MM.1S (cell line): Measurements from ENCODE around the gene SPOCK1.

Source experiments
- DNase-seq: peaks from one replicate; pipeline ENCODE4 v3.0.0-alpha.2; 2015
- H2AFZ ChIP-seq: fragments of 300-600 bp; sonication (generic); 2 replicates; pipeline ENCODE4 v1.6.0; 2016; ENCODE audit warnings: antibody characterized with exemption, low read length
- H3F3A ChIP-seq: fragments of 300-600 bp; sonication (generic); 2 replicates; pipeline ENCODE4 v1.6.1; 2016; ENCODE audit warnings: mild to moderate bottlenecking, antibody characterized with exemption, low read length, moderate library complexity, mixed read lengths; ENCODE audit not compliant: insufficient read depth
- H3K27ac ChIP-seq: fragments of 300-600 bp; sonication (generic); 2 replicates; pipeline ENCODE4 v1.5.1; 2016; ENCODE audit warnings: mild to moderate bottlenecking, low read length
- H3K27me3 ChIP-seq: fragments of 300-600 bp; sonication (generic); replicated peaks from 2 replicates; pipeline ENCODE4 v1.6.0; 2016; ENCODE audit warnings: low read length; ENCODE audit not compliant: insufficient read depth
- H3K36me3 ChIP-seq: fragments of 300-600 bp; sonication (generic); replicated peaks from 2 replicates; pipeline ENCODE4 v1.6.1; 2016; ENCODE audit warnings: mild to moderate bottlenecking, low read length, mixed read lengths; ENCODE audit not compliant: insufficient read depth
- H3K4me1 ChIP-seq: fragments of 300-600 bp; sonication (generic); 2 replicates; pipeline ENCODE4 v1.6.1; 2016; ENCODE audit warnings: low read length, mixed read lengths
- H3K4me2 ChIP-seq: fragments of 300-600 bp; sonication (generic); 2 replicates; pipeline ENCODE4 v1.6.0; 2016; ENCODE audit warnings: low read depth, low read length
- H3K4me3 ChIP-seq: fragments of 300-600 bp; sonication (generic); 2 replicates; pipeline ENCODE4 v1.5.1; 2016; ENCODE audit warnings: low read length, mixed read lengths
- H3K79me2 ChIP-seq: fragments of 300-600 bp; sonication (generic); 2 replicates; pipeline ENCODE4 v1.6.1; 2016; ENCODE audit warnings: mixed run types, low read length, mixed read lengths
- H3K9ac ChIP-seq: fragments of 300-600 bp; sonication (generic); 2 replicates; pipeline ENCODE4 v1.6.1; 2016; ENCODE audit warnings: low read length, mixed read lengths
- H3K9me2 ChIP-seq: fragments of 300-600 bp; sonication (generic); replicated peaks from 2 replicates; pipeline ENCODE4 v1.6.1; 2016; ENCODE audit warnings: mild to moderate bottlenecking, low read length, mixed read lengths; ENCODE audit not compliant: insufficient read depth
- H3K9me3 ChIP-seq: fragments of 300-600 bp; sonication (generic); replicated peaks from 2 replicates; pipeline ENCODE4 v1.6.1; 2016; ENCODE audit warnings: mild to moderate bottlenecking, low read length, mixed read lengths; ENCODE audit not compliant: insufficient read depth
- H4K20me1 ChIP-seq: fragments of 300-600 bp; sonication (generic); 2 replicates; pipeline ENCODE4 v1.6.1; 2016; ENCODE audit warnings: mild to moderate bottlenecking, low read length, moderate library complexity, mixed read lengths; ENCODE audit not compliant: insufficient read depth
- EZH2 ChIP-seq: fragments of 300-600 bp; sonication (generic); optimal IDR thresholded peaks from 2 replicates; pipeline ENCODE3; 2017; ENCODE audit warnings: low read depth, mild to moderate bottlenecking, antibody characterized with exemption, low read length, mixed read lengths
- EZH2phosphoT487 ChIP-seq: fragments of 300-600 bp; sonication (generic); IDR thresholded peaks from 2 replicates; pipeline ENCODE4 v1.6.1; 2018; ENCODE audit warnings: antibody characterized with exemption, low read length
- TF ChIP-seq, protein P1 (sequence below): fragments of 300-600 bp; sonication (generic); IDR thresholded peaks from 2 replicates; pipeline ENCODE4 v1.5.1; 2016; ENCODE audit warnings: antibody characterized with exemption, low read length, mixed read lengths

The SPOCK1 gene

GRCh38 chr5:137176609-137177008, 322.5 kb downstream of the SPOCK1 start:
- Histone ChIP-seq H3K9me3 (no peaks in the 10 kb centered on the region), H3K4me1 (no peaks in the 10 kb centered on the region), H3K36me3 (no peaks in the 10 kb centered on the region), H3K9me2 (no peaks in the 10 kb centered on the region), H3K79me2 (no peaks in the 10 kb centered on the region), H3K4me3 (no peak overlapping the region), H3F3A (no peaks in the 10 kb centered on the region), H4K20me1 (no peaks in the 10 kb centered on the region), H3K4me2 (no peak overlapping the region), H3K9ac (no peak overlapping the region), H3K27ac (no peak overlapping the region), H3K27me3 (no peaks in the 10 kb centered on the region), H2AFZ (no peak overlapping the region)
- TF ChIP-seq, protein P1, sequence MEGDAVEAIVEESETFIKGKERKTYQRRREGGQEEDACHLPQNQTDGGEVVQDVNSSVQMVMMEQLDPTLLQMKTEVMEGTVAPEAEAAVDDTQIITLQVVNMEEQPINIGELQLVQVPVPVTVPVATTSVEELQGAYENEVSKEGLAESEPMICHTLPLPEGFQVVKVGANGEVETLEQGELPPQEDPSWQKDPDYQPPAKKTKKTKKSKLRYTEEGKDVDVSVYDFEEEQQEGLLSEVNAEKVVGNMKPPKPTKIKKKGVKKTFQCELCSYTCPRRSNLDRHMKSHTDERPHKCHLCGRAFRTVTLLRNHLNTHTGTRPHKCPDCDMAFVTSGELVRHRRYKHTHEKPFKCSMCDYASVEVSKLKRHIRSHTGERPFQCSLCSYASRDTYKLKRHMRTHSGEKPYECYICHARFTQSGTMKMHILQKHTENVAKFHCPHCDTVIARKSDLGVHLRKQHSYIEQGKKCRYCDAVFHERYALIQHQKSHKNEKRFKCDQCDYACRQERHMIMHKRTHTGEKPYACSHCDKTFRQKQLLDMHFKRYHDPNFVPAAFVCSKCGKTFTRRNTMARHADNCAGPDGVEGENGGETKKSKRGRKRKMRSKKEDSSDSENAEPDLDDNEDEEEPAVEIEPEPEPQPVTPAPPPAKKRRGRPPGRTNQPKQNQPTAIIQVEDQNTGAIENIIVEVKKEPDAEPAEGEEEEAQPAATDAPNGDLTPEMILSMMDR = no peak
- no peak for TF ChIP-seq EZH2
- no peak for TF ChIP-seq EZH2phosphoT487
- DNase-seq = no peak

GRCh38 chr5:137176126-137176525, 323.0 kb downstream of the SPOCK1 start:
- TF ChIP-seq, protein P1 = no peak
- no peak overlapping the region for H3K27ac ChIP-seq

GRCh38 chr5:137174196-137174595, 324.9 kb downstream of the SPOCK1 start:
- no peaks in the 10 kb centered on the region for H3F3A ChIP-seq
- no peaks in the 10 kb centered on the region for H3K9me3 ChIP-seq
- TF ChIP-seq, protein P1 = no peak
- TF ChIP-seq EZH2 (no peak), EZH2phosphoT487 (no peak)
- no peaks in the 10 kb centered on the region for H3K4me1 ChIP-seq
- H3K36me3 ChIP-seq = no peaks in the 10 kb centered on the region
- H3K27me3 ChIP-seq = no peaks in the 10 kb centered on the region
- DNase-seq = no peak
- no peak overlapping the region for H3K4me2 ChIP-seq
- no peaks in the 10 kb centered on the region for H3K9me2 ChIP-seq
- H4K20me1 ChIP-seq = no peaks in the 10 kb centered on the region
- no peak overlapping the region for H3K4me3 ChIP-seq
- no peak overlapping the region for H3K27ac ChIP-seq
- H3K9ac ChIP-seq = no peak overlapping the region
- no peaks in the 10 kb centered on the region for H3K79me2 ChIP-seq
- no peak overlapping the region for H2AFZ ChIP-seq

More at GRCh38 chr5:137176126-137176525, 323.0 kb downstream of the SPOCK1 start:
- Histone ChIP-seq H3K79me2 (no peaks in the 10 kb centered on the region), H3K4me3 (no peak overlapping the region), H3F3A (no peaks in the 10 kb centered on the region), H3K4me2 (no peak overlapping the region), H3K9ac (no peak overlapping the region), H4K20me1 (no peaks in the 10 kb centered on the region), H3K4me1 (no peaks in the 10 kb centered on the region), H3K27me3 (no peaks in the 10 kb centered on the region), H3K9me3 (no peaks in the 10 kb centered on the region), H3K36me3 (no peaks in the 10 kb centered on the region), H3K9me2 (no peaks in the 10 kb centered on the region), H2AFZ (no peak overlapping the region)
- no peak for DNase-seq
